T-helper 2 cell treated with Interferon-gamma antibody and Interleukin-4, amounts not matched to agents 5 μg/mL and 100 μg/mL, for 36 hours (primary cell): ENCODE data around the gene FOXI3.
"Not testable (repeated sequence)": the region's sequence is repeated elsewhere in the genome, so short reads cannot be mapped to it uniquely, and the experiment has no call there.

Source experiments
- DNase-seq: peaks from one replicate; pipeline ENCODE4 v3.0.0; 2021; ENCODE audit warnings: low spot score
- H3K27ac Mint-ChIP-seq: one replicate; pipeline ENCODE4 v1.8.0; 2021; ENCODE audit warnings: mild to moderate bottlenecking, mixed read lengths
- H3K27me3 Mint-ChIP-seq: one replicate; pipeline ENCODE4 v1.8.0; 2021; ENCODE audit warnings: low read depth, mixed read lengths
- H3K36me3 Mint-ChIP-seq: one replicate; pipeline ENCODE4 v1.8.0; 2021; ENCODE audit warnings: low read depth, mixed read lengths
- H3K4me1 Mint-ChIP-seq: one replicate; pipeline ENCODE4 v1.8.0; 2021; ENCODE audit warnings: low read depth, mixed read lengths
- H3K4me3 Mint-ChIP-seq: one replicate; pipeline ENCODE4 v1.8.0; 2022; ENCODE audit warnings: mild to moderate bottlenecking, moderate library complexity, mixed read lengths
- H3K9me3 Mint-ChIP-seq: one replicate; pipeline ENCODE4 v1.8.0; 2021; ENCODE audit warnings: mixed read lengths

Gene FOXI3

GRCh38 chr2:88452980-88453582 lies 588 bp upstream of the FOXI3 start:
- H3K27me3 Mint-ChIP-seq: peaks cover 57% of the 10 kb centered on the region
- DNase-seq: no peak
- no peaks in the 10 kb centered on the region for H3K9me3 Mint-ChIP-seq

DNA sequence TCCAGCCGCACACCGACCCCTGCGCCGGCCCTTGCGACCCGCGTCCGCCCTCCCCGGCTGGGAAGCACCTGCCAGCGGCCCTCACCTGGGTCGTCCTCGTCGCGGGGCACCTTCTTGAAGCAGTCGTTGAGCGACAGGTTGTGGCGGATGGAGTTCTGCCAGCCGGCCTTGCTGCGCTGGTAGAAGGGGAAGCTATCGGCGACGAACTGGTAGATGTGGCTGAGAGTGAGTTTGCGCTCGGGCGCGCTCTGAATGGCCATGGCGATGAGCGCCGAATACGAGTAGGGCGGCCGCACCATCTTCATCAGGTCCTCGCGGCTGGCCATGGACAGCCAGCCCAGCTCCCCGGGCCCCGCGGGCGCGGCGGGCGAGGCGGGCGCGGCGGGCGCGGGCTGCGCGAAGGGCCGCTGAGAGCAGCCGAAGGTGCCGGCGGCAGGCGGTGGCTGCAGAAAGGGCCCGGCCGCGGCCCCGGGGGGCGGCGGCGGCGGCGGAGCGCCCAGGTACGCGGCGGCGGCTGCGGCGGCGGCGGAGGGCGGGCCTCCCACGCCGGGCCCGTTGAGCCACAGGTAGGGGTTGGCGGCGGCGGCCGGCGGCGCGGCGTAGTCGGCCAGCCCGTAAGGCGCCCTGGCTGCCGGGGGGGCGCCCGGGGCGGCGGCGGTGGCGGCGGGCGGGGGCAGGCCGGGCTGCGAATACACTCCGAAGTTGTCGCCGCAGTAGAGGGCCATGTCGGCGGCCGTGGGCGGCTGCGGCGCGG lies 505 bp downstream of the FOXI3 start:
- Mint-ChIP-seq H3K4me1 (peaks cover 5% of the 10 kb centered on the region), H3K4me3 (peak overlapping the region; percentile 32), H3K36me3 (no peaks in the 10 kb centered on the region), H3K27me3 (peaks cover 62% of the 10 kb centered on the region), H3K27ac (no peak overlapping the region), H3K9me3 (no peaks in the 10 kb centered on the region)
- DNase-seq: peak; percentile 10

More at GRCh38 chr2:88452980-88453582, 588 bp upstream of the FOXI3 start:
- Mint-ChIP-seq H3K27ac (peak overlapping the region; percentile 34), H3K36me3 (no peaks in the 10 kb centered on the region), H3K4me3 (peak overlapping the region; percentile 76), H3K4me1 (peaks cover 5% of the 10 kb centered on the region)

DNA sequence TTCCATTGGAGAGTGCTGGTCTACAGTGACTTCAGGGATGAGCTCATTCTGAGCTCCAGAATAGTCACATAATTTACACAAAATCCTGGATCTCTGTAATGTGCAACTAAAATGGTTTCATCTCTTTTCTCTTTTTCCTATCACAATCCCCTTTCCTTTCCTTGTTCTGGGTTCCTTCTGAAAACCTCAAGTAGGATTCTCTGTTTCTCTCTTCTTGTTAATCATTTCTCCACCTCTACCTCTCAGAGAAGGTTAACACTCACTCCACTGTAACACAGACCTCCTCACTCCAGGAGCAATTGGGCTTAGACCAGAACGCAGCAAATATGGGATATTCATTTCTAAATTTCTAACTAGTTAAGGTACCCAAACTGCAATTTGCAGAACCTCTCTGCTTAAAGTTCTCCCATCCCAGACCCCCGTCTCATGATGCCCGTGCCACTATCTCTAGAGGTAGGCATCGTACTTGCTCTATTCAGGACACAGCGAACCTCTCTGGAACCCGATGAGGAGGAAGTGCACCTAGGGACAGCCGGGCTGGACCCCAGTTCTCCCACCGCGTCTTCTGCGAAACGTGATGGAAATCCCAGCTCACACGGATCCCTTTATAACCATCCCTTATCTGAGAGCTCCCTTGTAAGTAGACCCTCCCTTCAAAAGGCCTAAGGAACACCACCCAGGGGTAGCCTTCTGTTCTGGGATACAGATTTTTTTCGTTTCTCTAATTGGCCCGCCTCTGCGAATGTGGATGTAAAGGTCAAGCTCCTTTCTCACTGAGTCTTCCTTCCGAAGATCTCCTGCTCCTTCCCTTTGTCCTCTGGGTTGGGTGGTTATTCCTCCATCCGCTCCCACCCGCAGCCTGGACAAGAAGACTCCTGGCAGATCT lies 1.3 kb downstream of the FOXI3 start:
- peaks cover 5% of the 10 kb centered on the region for H3K4me1 Mint-ChIP-seq
- H3K36me3 Mint-ChIP-seq: no peaks in the 10 kb centered on the region
- no peak overlapping the region for H3K27ac Mint-ChIP-seq
- peak overlapping the region; percentile 32 for H3K4me3 Mint-ChIP-seq
- no peaks in the 10 kb centered on the region for H3K9me3 Mint-ChIP-seq
- peaks cover 60% of the 10 kb centered on the region for H3K27me3 Mint-ChIP-seq
- no peak for DNase-seq

DNA sequence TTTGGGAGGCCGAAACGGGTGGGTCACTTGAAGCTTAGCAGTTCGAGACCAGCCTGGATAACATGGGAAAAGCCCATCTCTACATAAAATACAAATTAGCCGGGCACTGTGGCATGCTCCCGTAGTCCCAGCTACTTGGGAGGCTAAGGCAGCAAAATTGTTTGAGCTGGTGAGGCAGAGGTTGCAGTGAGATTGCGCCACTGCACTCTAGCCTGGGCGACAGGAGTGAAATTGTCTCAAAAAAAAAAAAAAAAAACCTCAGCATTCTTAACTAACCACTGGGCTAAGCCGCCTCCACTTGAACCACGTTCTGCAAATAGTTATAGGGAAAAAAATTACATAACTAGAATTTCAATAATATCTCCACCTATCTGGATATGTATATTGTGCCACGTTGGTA lies 2.3 kb downstream of the FOXI3 start:
- DNase-seq: no peak
- Mint-ChIP-seq H3K27me3 (peaks cover 58% of the 10 kb centered on the region), H3K27ac (no peak overlapping the region), H3K4me1 (peaks cover 5% of the 10 kb centered on the region), H3K9me3 (no peaks in the 10 kb centered on the region), H3K36me3 (no peaks in the 10 kb centered on the region), H3K4me3 (no peak overlapping the region)

DNA sequence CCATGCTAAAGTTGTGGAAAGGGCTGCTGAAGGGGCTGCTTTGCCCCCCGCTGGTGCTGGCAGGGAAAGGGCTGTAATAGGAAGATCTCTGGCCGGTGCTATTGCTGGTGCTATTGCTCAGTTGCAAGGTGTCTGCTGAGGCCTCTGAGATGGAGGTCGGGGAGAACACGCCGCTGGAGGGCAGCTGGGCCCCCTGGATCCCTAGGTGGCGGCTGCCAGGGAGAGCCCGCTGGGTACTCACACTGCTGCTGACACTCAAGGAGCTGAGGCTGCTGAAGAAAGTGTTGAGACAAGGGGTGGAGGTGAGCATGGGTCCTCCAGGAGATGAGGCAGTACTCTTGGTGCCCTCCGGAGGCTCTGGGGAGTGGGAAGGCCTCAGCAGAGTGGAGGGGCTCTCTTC lies 4.2 kb downstream of the FOXI3 start:
- Mint-ChIP-seq H3K27me3 (peaks cover 47% of the 10 kb centered on the region), H3K9me3 (no peaks in the 10 kb centered on the region), H3K27ac (no peak overlapping the region), H3K36me3 (no peaks in the 10 kb centered on the region), H3K4me3 (no peak overlapping the region), H3K4me1 (peaks cover 5% of the 10 kb centered on the region)
- no peak for DNase-seq

DNA sequence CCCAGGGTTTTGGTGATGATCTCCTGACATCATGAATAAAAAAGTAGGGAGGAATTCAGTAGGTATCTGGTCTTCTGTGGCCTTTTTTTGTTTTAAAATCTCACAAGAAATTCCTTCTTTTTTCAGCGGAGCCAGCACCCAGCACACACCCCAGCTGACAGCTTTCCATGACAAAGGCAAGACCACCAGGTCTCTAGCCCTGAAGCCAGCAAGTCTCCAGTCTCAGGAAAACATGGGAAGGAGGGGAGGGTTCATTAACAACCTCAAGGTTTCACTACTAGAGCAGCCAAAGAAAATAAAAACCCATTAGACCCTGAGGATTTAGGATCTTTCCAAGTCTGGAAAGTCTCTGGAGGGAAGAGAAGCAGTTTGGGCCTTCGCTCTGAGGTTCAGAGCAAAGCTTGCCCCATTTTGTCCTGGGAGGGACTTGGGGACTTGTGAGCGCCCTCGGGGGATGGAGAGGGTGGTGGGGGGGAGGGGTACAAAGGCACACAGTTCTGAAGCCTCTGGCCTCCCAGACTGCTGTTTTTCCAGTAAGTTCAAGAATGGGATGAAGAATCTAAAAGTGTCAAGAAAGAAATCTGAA lies 9.0 kb downstream of the FOXI3 start:
- no peaks in the 10 kb centered on the region for H3K4me1 Mint-ChIP-seq
- H3K9me3 Mint-ChIP-seq: no peaks in the 10 kb centered on the region
- H3K4me3 Mint-ChIP-seq: no peak overlapping the region
- no peak overlapping the region for H3K27ac Mint-ChIP-seq
- H3K27me3 Mint-ChIP-seq: peaks cover 12% of the 10 kb centered on the region
- H3K36me3 Mint-ChIP-seq: no peaks in the 10 kb centered on the region
- DNase-seq: no peak

- no peaks in the 10 kb centered on the region for H3K9me3 Mint-ChIP-seq
- H3K4me3 Mint-ChIP-seq: no peak overlapping the region
- DNase-seq: no peak
- H3K27ac Mint-ChIP-seq: no peak overlapping the region
- no peaks in the 10 kb centered on the region for H3K4me1 Mint-ChIP-seq
- H3K36me3 Mint-ChIP-seq: no peaks in the 10 kb centered on the region
- H3K27me3 Mint-ChIP-seq: peaks cover 8% of the 10 kb centered on the region
Measured at GRCh38 chr2:88442473-88442872, 10.0 kb downstream of the FOXI3 start.

DNA sequence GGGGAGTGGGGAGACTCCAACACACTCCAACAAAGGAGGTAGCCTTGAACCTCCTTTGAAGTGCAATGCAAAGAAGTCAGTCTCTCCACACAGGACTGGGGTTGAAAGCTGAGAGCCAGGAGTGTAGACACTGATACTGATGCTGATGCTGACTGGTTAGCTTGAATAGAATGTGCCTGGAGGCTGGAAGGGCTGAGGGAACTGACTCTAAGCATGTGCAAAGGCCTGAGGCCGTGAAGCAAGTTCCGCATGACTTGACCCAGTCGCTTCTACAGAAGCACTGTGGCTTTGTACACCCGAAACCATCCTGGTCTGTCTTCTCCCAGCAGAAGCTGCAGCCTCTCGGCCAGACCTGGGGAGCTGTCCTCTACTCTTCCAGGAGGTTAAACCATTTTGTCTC lies 10.4 kb downstream of the FOXI3 start:
- no peak overlapping the region for H3K27ac Mint-ChIP-seq
- no peaks in the 10 kb centered on the region for H3K9me3 Mint-ChIP-seq
- peaks cover 4% of the 10 kb centered on the region for H3K27me3 Mint-ChIP-seq
- H3K36me3 Mint-ChIP-seq: no peaks in the 10 kb centered on the region
- H3K4me1 Mint-ChIP-seq: no peaks in the 10 kb centered on the region
- DNase-seq: no peak
- no peak overlapping the region for H3K4me3 Mint-ChIP-seq

- H3K4me3 Mint-ChIP-seq: no peak overlapping the region
- no peaks in the 10 kb centered on the region for H3K36me3 Mint-ChIP-seq
- H3K9me3 Mint-ChIP-seq: no peaks in the 10 kb centered on the region
- no peaks in the 10 kb centered on the region for H3K4me1 Mint-ChIP-seq
- no peak for DNase-seq
- no peak overlapping the region for H3K27ac Mint-ChIP-seq
- peaks cover 4% of the 10 kb centered on the region for H3K27me3 Mint-ChIP-seq
Measured at GRCh38 chr2:88437010-88437409, 15.5 kb downstream of the FOXI3 start.

DNA sequence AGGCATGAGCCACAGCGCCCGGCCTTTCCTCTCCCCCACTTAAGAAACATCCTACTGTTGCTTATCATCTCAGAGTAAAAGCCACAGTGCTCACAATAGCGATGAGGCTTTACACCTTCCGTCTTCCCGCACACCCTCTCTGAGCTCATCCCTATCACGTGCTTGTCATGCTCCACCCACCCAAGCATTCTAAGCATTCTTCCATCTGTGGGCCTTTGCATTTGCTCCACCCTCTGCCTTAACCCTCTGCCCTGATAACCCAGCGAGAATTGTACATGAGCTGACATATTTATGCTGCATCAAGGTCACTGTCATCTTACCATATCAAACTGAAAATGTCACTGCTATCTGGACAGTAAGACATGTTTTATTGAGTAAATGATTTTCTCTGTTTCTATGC lies 22.6 kb downstream of the FOXI3 start:
- no peaks in the 10 kb centered on the region for H3K4me1 Mint-ChIP-seq
- H3K36me3 Mint-ChIP-seq: no peaks in the 10 kb centered on the region
- H3K4me3 Mint-ChIP-seq: no peak overlapping the region
- no peak for DNase-seq
- no peaks in the 10 kb centered on the region for H3K9me3 Mint-ChIP-seq
- H3K27me3 Mint-ChIP-seq: peaks cover 2% of the 10 kb centered on the region
- H3K27ac Mint-ChIP-seq: no peak overlapping the region

DNA sequence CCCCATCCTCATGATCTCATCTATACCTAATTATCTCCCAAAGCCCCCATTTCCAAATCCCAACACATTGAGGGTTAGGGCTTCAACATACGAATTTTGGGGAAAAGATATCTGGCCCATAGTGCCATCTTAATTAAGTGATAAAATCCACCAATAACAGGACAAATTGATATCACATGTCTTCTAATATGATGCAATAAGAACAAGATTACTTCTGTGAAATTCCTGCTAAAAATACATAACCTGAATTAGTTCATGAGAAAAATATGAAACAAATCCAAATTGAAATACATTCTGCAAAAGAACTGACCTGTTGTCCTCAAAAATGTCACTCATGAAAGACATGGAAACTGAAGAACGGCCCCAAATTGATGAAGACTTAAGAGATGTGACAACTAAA lies 28.8 kb downstream of the FOXI3 start:
- H3K27me3 Mint-ChIP-seq: peaks cover 2% of the 10 kb centered on the region
- no peak overlapping the region for H3K27ac Mint-ChIP-seq
- no peak overlapping the region for H3K4me3 Mint-ChIP-seq
- no peak for DNase-seq
- no peaks in the 10 kb centered on the region for H3K9me3 Mint-ChIP-seq
- no peaks in the 10 kb centered on the region for H3K4me1 Mint-ChIP-seq
- H3K36me3 Mint-ChIP-seq: no peaks in the 10 kb centered on the region

DNA sequence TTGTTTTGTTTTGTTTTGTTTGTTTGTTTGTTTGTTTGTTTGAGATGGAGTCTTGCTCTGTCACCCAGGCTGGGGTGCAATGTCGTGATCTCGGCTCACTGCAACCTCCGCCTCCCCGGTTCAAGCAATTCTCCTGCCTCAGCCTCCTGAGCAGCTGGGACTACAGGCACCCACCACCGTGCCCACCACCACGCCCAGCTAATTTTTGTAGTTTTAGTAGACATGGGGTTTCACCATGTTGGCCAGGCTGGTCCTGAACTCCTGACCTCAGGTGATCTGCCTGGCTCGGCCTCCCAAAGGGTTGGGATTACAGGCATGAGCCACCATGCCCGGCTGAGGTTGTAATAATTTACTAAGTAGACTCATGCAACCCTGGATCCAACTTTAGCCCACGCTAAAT lies 33.4 kb downstream of the FOXI3 start:
- not testable (repeated sequence) for H3K27me3 Mint-ChIP-seq, H3K4me1 Mint-ChIP-seq

GRCh38 chr2:88416016-88416663 lies 36.4 kb downstream of the FOXI3 start:
- no peak overlapping the region for H3K27ac Mint-ChIP-seq
- no peaks in the 10 kb centered on the region for H3K9me3 Mint-ChIP-seq
- no peak overlapping the region for H3K4me3 Mint-ChIP-seq
- DNase-seq: no peak
- H3K4me1 Mint-ChIP-seq: no peaks in the 10 kb centered on the region
- no peaks in the 10 kb centered on the region for H3K36me3 Mint-ChIP-seq
- peaks cover 5% of the 10 kb centered on the region for H3K27me3 Mint-ChIP-seq

More for the DNA sequence above, 33.4 kb downstream of the FOXI3 start:
- DNase-seq, H3K27ac Mint-ChIP-seq, H3K4me3 Mint-ChIP-seq, H3K9me3 Mint-ChIP-seq, H3K36me3 Mint-ChIP-seq: not testable (repeated sequence)
